ENCODE measurements around the gene HDLBP.

HDLBP gene

DNA sequence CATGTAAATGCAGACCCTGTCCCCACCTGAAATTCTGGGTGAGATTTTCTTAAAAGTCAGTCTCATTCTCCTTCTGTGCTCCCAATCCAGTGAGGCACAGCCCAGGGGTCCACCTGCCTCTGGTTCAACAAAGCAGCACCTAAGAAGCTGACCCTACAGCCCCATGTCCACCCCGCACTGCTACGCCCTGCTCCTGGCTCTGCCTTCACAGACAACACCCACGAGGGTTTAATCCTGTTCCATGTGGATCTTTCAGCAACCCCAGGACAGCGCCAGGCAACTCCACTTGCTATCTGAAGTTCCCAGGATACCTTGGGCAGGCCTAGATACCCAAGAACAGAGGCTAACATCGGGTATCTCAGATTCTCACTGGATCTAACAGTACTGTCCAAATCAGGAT is 44.9 kb downstream of the HDLBP start:
- Histone ChIP-seq H3K27me3 (ENCODE audit: control insufficient read depth in 5 of 5, insufficient read depth in 4 of 5, low read length in 5 of 5) (no peaks in the 10 kb centered on the region), H3K4me1 (ENCODE audit: control insufficient read depth in 5 of 5, insufficient read depth in 5 of 5, low read length in 5 of 5) (peaks cover 10 to 53% (median 40%) of the 10 kb centered on the region in 5 donors), H3K9me3 (ENCODE audit: control insufficient read depth in 5 of 5, low read length in 5 of 5) (no peaks in the 10 kb centered on the region), H3K9ac (ENCODE audit: low read length in 5 of 5) (peak overlapping the region in 4 of 5 donors; percentile 56 to 85 (median 73)), H3K27ac (ENCODE audit: low read depth, low read length) (peak overlapping the region; percentile 73), H3K36me3 (ENCODE audit: control insufficient read depth in 5 of 5, insufficient read depth in 5 of 5, low read length in 5 of 5) (peaks cover 3 to 32% (median 27%) of the 10 kb centered on the region in 5 donors), H3K4me3 (ENCODE audit: low read depth in 1 of 5, low read length in 5 of 5) (peak overlapping the region in 4 of 5 donors; percentile 71 to 87 (median 80))

DNA sequence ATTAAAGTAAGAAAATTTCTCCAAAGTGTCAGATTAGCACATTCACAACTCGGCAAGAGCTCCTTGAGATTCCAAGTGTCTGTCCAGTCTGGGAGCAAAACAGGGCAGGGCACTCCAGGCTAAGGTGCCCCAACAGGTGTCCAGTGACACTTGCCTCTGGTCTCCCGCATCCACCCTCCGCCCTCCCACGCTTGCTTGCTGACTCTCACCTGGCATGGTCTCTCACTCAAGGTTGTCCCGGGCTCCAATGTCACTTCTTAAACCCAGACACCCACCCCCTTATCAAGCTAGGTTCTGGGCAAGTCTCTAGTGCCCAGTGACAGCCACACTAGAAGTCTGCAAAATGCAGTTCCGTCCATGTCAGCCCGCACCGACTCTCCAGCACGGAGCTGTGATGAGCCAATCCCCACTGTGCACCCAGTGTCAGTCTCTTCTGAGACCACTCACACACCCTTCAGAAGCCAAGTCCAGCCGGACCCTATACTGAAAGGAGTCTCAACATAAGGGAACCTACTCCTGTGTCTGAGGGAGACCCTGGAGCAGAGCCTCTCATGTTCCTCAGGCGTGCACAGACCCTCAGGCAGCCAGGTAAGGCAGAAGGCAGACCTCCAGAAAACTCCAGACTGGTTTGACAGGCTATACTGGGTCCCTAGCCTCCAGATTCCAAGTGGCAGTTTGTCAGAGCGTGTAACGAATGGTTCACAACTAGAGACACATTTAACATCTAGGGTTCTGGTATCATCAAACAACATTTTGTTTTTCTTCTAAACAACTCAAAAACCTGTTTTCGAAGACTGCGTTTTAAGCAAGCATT is 45.6 kb downstream of the HDLBP start:
- no peaks in the 10 kb centered on the region for H3K27me3 ChIP-seq (ENCODE audit: control insufficient read depth in 5 of 5, insufficient read depth in 4 of 5, low read length in 5 of 5)
- H3K27ac ChIP-seq (ENCODE audit: low read depth, low read length): peak overlapping the region; percentile 73

DNA sequence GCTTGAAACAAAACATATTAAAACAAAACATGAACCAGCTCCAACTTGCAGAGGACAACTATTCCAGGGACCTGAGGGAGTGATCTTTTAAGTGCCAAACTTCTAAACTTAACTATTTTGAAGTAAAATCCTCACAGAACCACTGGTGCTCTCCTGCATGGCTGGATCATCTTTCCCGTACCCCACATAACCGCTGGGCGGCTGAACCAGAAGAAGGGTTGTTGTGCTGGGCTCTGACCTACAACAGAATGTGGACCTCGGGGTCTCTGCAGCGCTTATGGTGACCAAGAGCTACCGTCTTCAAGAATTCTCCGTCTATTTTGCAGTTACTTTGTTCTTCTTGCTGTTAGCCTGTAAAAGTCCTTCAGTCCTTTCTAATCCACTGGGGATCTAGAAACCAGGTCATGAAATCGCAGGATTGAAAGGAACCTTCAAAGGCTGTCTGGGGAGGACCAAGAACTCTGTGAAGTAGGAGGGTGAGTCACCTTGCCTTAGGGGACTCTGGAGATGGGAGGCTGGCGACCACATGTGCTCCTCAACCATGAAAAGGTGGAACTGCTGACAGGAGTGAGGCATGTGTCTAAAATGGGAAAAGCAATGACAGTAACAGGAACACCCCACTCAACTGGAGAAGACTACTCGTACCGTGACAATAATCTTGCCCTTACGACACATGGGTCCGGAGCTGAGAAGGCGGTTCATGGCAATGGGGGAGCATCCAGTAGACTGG is 46.6 kb downstream of the HDLBP start:
- Histone ChIP-seq H3K36me3 (ENCODE audit: control insufficient read depth in 5 of 5, insufficient read depth in 5 of 5, low read length in 5 of 5) (peaks cover 3 to 45% (median 38%) of the 10 kb centered on the region in 5 donors), H3K27me3 (ENCODE audit: control insufficient read depth in 5 of 5, insufficient read depth in 4 of 5, low read length in 5 of 5) (no peaks in the 10 kb centered on the region), H3K4me1 (ENCODE audit: control insufficient read depth in 5 of 5, insufficient read depth in 5 of 5, low read length in 5 of 5) (peaks cover 10 to 45% (median 40%) of the 10 kb centered on the region in 5 donors), H3K27ac (ENCODE audit: low read depth, low read length) (no peak overlapping the region), H3K9me3 (ENCODE audit: control insufficient read depth in 5 of 5, low read length in 5 of 5) (no peaks in the 10 kb centered on the region), H3K9ac (ENCODE audit: low read length in 5 of 5) (peak overlapping the region in 1 of 5 donors; percentile 17), H3K4me3 (ENCODE audit: low read depth in 1 of 5, low read length in 5 of 5) (no peak overlapping the region)

More for the DNA sequence above, 45.6 kb downstream of the HDLBP start:
- Histone ChIP-seq H3K36me3 (ENCODE audit: control insufficient read depth in 5 of 5, insufficient read depth in 5 of 5, low read length in 5 of 5) (peaks cover 3 to 38% (median 30%) of the 10 kb centered on the region in 5 donors), H3K4me1 (ENCODE audit: control insufficient read depth in 5 of 5, insufficient read depth in 5 of 5, low read length in 5 of 5) (peaks cover 10 to 53% (median 40%) of the 10 kb centered on the region in 5 donors), H3K9ac (ENCODE audit: low read length in 5 of 5) (peak overlapping the region in 1 of 5 donors; percentile 12), H3K4me3 (ENCODE audit: low read depth in 1 of 5, low read length in 5 of 5) (peak overlapping the region in 2 of 5 donors; percentile 71 to 81), H3K9me3 (ENCODE audit: control insufficient read depth in 5 of 5, low read length in 5 of 5) (no peaks in the 10 kb centered on the region)

DNA sequence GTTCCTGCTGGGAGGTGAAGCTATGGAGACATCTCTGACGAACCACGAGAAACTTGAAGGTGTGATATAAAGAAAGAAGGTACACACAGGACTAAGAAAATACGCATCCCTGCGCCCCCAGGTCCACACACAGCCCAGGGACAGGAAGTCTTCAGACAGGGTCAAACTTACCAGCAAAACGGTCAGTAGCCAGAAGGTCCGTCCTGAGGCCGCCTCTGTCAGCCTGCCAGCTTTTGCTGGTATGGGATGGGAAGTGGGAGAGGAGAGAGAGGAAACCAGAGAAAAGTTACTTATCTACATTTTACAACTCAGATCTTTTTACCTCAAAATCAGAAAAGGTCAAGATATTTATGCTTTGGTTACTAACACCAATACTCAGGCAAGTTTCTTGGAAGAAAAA is 47.2 kb downstream of the HDLBP start:
- peak overlapping the region in 1 of 5 donors; percentile 17 for H3K9ac ChIP-seq (ENCODE audit: low read length in 5 of 5)
- peaks cover 10 to 40% (median 38%) of the 10 kb centered on the region in 5 donors for H3K4me1 ChIP-seq (ENCODE audit: control insufficient read depth in 5 of 5, insufficient read depth in 5 of 5, low read length in 5 of 5)
- no peaks in the 10 kb centered on the region for H3K9me3 ChIP-seq (ENCODE audit: control insufficient read depth in 5 of 5, low read length in 5 of 5)
- H3K27ac ChIP-seq (ENCODE audit: low read depth, low read length): no peak overlapping the region
- no peaks in the 10 kb centered on the region for H3K27me3 ChIP-seq (ENCODE audit: control insufficient read depth in 5 of 5, insufficient read depth in 4 of 5, low read length in 5 of 5)
- H3K36me3 ChIP-seq (ENCODE audit: control insufficient read depth in 5 of 5, insufficient read depth in 5 of 5, low read length in 5 of 5): peaks cover 8 to 51% (median 43%) of the 10 kb centered on the region in 5 donors
- H3K4me3 ChIP-seq (ENCODE audit: low read depth in 1 of 5, low read length in 5 of 5): no peak overlapping the region

DNA sequence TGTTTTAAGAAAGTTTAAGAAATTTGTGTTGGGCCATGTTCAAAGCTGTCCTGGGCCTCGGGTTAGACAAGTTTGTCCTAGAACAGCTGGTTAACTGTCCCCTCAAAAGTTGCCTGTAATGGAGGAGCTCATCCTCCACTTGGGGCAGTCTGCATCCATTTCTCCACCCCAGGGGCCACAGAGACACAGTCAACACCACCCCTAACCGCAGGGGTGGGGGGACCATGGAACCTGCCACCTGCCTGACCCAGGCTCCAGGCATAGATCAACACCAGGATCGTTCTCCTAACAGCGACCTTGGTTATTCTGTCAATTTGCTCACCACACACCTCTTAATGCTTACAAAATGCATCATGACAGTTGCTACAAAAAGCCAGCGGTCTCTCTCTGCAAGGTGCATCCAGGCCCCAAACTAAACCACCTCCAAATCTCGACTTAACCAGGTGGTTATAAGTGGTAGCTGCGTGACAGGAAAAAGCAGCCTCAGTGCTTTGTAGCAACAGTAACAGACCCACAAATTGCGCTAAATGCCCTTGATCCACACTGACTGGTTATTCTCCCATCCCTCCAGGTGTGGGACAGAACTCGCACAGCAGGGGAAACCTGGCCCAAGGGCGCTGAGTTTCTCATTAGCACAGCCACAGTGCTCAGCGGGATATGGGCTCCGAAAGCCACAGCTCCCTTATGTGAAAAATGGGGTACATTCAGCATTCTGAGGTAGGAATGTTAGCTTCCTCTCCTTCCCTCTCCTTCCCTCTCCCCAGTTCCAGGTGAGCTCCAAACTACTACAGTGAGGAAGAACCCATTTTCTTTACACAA is 48.0 kb downstream of the HDLBP start:
- no peaks in the 10 kb centered on the region for H3K9me3 ChIP-seq (ENCODE audit: control insufficient read depth in 5 of 5, low read length in 5 of 5)
- H3K4me3 ChIP-seq (ENCODE audit: low read depth in 1 of 5, low read length in 5 of 5): no peak overlapping the region
- peaks cover 8 to 60% (median 52%) of the 10 kb centered on the region in 5 donors for H3K36me3 ChIP-seq (ENCODE audit: control insufficient read depth in 5 of 5, insufficient read depth in 5 of 5, low read length in 5 of 5)
- no peaks in the 10 kb centered on the region for H3K27me3 ChIP-seq (ENCODE audit: control insufficient read depth in 5 of 5, insufficient read depth in 4 of 5, low read length in 5 of 5)
- no peak overlapping the region for H3K27ac ChIP-seq (ENCODE audit: low read depth, low read length)
- peak overlapping the region in 1 of 5 donors; percentile 3 for H3K9ac ChIP-seq (ENCODE audit: low read length in 5 of 5)
- H3K4me1 ChIP-seq (ENCODE audit: control insufficient read depth in 5 of 5, insufficient read depth in 5 of 5, low read length in 5 of 5): peaks cover 10 to 35% (median 33%) of the 10 kb centered on the region in 5 donors

DNA sequence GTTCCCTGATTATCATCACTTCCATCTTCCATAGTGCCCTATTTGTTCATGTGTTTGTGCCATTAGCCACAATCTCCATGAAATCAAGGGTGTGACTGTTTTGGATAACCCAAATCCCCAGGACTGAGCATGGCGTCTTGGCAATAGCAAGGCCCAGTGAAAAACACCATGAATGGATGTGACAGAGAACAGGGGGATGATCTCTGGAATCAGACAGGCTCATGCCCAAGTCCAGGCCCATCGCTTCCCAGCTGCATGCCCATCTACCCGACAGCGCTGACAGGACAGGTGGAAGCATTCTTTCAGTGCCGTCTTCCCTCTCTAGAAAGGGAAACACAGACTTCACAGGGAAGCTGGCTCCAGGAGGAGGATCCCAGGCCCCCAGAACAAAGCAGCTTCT is 50.0 kb downstream of the HDLBP start:
- Histone ChIP-seq H3K27me3 (ENCODE audit: control insufficient read depth in 5 of 5, insufficient read depth in 4 of 5, low read length in 5 of 5) (no peaks in the 10 kb centered on the region), H3K36me3 (ENCODE audit: control insufficient read depth in 5 of 5, insufficient read depth in 5 of 5, low read length in 5 of 5) (peaks cover 16 to 79% (median 68%) of the 10 kb centered on the region in 5 donors)

DNA sequence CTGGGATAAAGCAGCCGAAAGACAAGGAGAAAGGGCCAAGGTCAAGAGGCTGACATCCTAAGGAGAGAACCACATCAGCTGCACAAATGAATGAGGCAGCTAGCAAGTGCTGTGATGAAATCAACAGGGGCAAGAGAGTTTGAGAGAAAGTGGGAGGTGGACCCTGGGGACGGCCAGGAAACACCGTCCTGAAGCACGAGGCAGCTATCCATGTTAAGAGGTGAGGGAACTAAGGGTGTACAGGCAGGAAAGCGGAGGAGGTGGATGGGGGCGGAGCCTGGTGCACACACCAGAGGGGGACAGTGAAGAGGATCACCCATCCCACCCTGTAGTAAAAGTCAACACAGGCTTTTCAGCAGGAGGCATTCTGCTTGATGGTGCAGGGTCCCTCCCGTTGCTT is 52.4 kb downstream of the HDLBP start:
- Histone ChIP-seq H3K36me3 (ENCODE audit: control insufficient read depth in 5 of 5, insufficient read depth in 5 of 5, low read length in 5 of 5) (peaks cover 16 to 96% (median 80%) of the 10 kb centered on the region in 5 donors), H3K9me3 (ENCODE audit: control insufficient read depth in 5 of 5, low read length in 5 of 5) (no peaks in the 10 kb centered on the region), H3K27ac (ENCODE audit: low read depth, low read length) (no peak overlapping the region), H3K4me1 (ENCODE audit: control insufficient read depth in 5 of 5, insufficient read depth in 5 of 5, low read length in 5 of 5) (peaks cover 0 to 8% (median 4%) of the 10 kb centered on the region in 5 donors), H3K27me3 (ENCODE audit: control insufficient read depth in 5 of 5, insufficient read depth in 4 of 5, low read length in 5 of 5) (no peaks in the 10 kb centered on the region), H3K4me3 (ENCODE audit: low read depth in 1 of 5, low read length in 5 of 5) (no peak overlapping the region), H3K9ac (ENCODE audit: low read length in 5 of 5) (no peak overlapping the region)

More for the DNA sequence above, 50.0 kb downstream of the HDLBP start:
- H3K4me1 ChIP-seq (ENCODE audit: control insufficient read depth in 5 of 5, insufficient read depth in 5 of 5, low read length in 5 of 5): peaks cover 4 to 24% (median 22%) of the 10 kb centered on the region in 5 donors
- H3K9ac ChIP-seq (ENCODE audit: low read length in 5 of 5): no peak overlapping the region
- no peak overlapping the region for H3K27ac ChIP-seq (ENCODE audit: low read depth, low read length)
- no peaks in the 10 kb centered on the region for H3K9me3 ChIP-seq (ENCODE audit: control insufficient read depth in 5 of 5, low read length in 5 of 5)
- H3K4me3 ChIP-seq (ENCODE audit: low read depth in 1 of 5, low read length in 5 of 5): no peak overlapping the region

DNA sequence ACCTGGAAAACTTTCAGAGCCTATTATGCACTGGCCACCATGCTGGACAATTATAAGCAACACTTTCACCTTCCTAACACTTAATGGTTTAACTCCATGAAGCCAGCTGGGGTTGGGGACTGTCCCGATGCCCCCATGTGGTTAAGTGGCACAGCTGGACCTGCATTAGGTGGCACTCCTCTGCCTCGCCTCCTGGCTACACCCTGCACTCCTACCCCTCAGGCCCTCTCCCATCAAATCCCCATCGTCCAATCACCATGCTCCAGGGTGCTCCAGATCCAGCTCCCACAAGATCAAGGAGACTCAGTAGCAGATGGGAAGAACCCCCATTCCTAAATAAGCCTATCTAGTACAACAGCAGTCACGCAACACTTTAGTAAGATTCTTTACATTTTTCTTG is 53.8 kb downstream of the HDLBP start:
- Histone ChIP-seq H3K9ac (ENCODE audit: low read length in 5 of 5) (peak overlapping the region in 1 of 5 donors; percentile 5), H3K36me3 (ENCODE audit: control insufficient read depth in 5 of 5, insufficient read depth in 5 of 5, low read length in 5 of 5) (peaks cover 17 to 96% (median 74%) of the 10 kb centered on the region in 5 donors), H3K4me3 (ENCODE audit: low read depth in 1 of 5, low read length in 5 of 5) (no peak overlapping the region), H3K9me3 (ENCODE audit: control insufficient read depth in 5 of 5, low read length in 5 of 5) (no peaks in the 10 kb centered on the region), H3K27ac (ENCODE audit: low read depth, low read length) (no peak overlapping the region), H3K4me1 (ENCODE audit: control insufficient read depth in 5 of 5, insufficient read depth in 5 of 5, low read length in 5 of 5) (peaks cover 0 to 8% (median 4%) of the 10 kb centered on the region in 5 donors), H3K27me3 (ENCODE audit: control insufficient read depth in 5 of 5, insufficient read depth in 4 of 5, low read length in 5 of 5) (no peaks in the 10 kb centered on the region)

DNA sequence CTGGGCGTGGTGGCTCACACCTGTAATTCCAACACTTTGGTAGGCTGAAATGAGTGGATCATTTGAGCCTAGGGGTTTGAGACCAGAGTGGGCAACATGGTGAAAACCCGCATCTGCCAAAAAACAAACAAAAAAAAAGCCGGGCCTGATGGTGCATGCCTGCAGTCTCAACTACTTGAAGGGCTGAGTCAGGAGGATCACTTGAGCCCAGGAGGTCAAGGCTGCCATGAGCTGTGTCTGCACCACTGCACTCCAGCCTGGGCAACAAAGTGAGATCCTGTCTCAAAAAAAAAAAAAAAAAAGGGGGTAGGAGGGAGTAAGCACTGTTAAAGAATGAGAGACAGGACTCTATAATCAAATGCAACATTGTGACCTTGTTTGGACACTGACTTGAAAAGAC is 54.6 kb downstream of the HDLBP start:
- Histone ChIP-seq H3K9ac (ENCODE audit: low read length in 5 of 5) (no peak overlapping the region), H3K4me1 (ENCODE audit: control insufficient read depth in 5 of 5, insufficient read depth in 5 of 5, low read length in 5 of 5) (peaks cover 0 to 8% (median 4%) of the 10 kb centered on the region in 5 donors), H3K27ac (ENCODE audit: low read depth, low read length) (no peak overlapping the region), H3K27me3 (ENCODE audit: control insufficient read depth in 5 of 5, insufficient read depth in 4 of 5, low read length in 5 of 5) (no peaks in the 10 kb centered on the region), H3K9me3 (ENCODE audit: control insufficient read depth in 5 of 5, low read length in 5 of 5) (no peaks in the 10 kb centered on the region), H3K4me3 (ENCODE audit: low read depth in 1 of 5, low read length in 5 of 5) (no peak overlapping the region), H3K36me3 (ENCODE audit: control insufficient read depth in 5 of 5, insufficient read depth in 5 of 5, low read length in 5 of 5) (peaks cover 18 to 96% (median 75%) of the 10 kb centered on the region in 5 donors)

Data from subcutaneous abdominal adipose tissue (tissue), 5 donors.